ENCODE measurements around the gene LYRM9. TPM values are rescaled to one million over a fixed set of nuclear protein-coding genes. Genes with fewer than 3 reads are reported as not detected.
"Not testable (repeated sequence)": the region's sequence is repeated elsewhere in the genome, so short reads cannot be mapped to it uniquely, and the experiment has no call there.

The LYRM9 gene
- total RNA-seq, 1 experiment from 2014 or later, result 2.8 TPM

DNA sequence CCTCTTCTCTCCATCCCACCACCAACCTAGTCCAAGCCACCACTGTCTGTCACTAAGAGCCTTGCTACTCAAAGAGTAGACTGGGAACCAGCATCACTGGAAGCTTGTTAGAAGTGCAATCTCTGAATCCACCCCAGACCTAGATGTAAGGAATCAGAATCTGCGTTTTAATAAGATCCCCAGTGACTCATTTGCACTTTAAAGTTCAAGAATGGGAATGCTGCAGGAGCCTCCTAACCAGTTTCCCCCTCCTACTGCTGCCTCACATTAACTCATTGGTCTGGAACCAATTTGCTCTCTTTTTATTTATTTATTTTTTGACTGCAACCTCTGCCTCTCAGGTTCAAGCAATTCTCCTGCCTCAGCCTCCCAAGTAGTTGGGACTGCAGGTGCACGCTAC, 19.8 kb upstream of the LYRM9 start:
- ChIA-PET CTCF (no interaction called here), POLR2A (ENCODE audit: low non-redundant PET) (no interaction called here)
- Histone ChIP-seq H3K4me1 (ENCODE audit: insufficient read depth, low read length, poor library complexity, severe bottlenecking) (no peaks in the 10 kb centered on the region), H3K27ac (ENCODE audit: low read depth, low read length, poor library complexity, severe bottlenecking) (no peak overlapping the region), H3K27me3 (replicated peaks; ENCODE audit: insufficient read depth, low read depth, low read length, poor library complexity) (no peaks in the 10 kb centered on the region), H3K9me3 (ENCODE audit: low read depth, low read length, poor library complexity, severe bottlenecking) (no peaks in the 10 kb centered on the region), H3K4me3 (ENCODE audit: low read depth, low read length, poor library complexity, severe bottlenecking) (no peak overlapping the region), H3K36me3 (ENCODE audit: insufficient read depth, low read length, poor library complexity, severe bottlenecking) (no peaks in the 10 kb centered on the region)
- no peak for DNase-seq (ENCODE audit: low spot score)
- BruUV-seq (replicated peaks), result no TSS peak
- TF ChIP-seq, protein P1, sequence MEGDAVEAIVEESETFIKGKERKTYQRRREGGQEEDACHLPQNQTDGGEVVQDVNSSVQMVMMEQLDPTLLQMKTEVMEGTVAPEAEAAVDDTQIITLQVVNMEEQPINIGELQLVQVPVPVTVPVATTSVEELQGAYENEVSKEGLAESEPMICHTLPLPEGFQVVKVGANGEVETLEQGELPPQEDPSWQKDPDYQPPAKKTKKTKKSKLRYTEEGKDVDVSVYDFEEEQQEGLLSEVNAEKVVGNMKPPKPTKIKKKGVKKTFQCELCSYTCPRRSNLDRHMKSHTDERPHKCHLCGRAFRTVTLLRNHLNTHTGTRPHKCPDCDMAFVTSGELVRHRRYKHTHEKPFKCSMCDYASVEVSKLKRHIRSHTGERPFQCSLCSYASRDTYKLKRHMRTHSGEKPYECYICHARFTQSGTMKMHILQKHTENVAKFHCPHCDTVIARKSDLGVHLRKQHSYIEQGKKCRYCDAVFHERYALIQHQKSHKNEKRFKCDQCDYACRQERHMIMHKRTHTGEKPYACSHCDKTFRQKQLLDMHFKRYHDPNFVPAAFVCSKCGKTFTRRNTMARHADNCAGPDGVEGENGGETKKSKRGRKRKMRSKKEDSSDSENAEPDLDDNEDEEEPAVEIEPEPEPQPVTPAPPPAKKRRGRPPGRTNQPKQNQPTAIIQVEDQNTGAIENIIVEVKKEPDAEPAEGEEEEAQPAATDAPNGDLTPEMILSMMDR (conservative IDR thresholded peaks at IDR 0.05; ENCODE audit: low read depth, low read length), result no peak
- TF ChIP-seq EZH2 (IDR thresholded peaks at IDR 0.05; ENCODE audit: borderline replicate concordance, low read depth, low read length, poor library complexity, severe bottlenecking), result no peak
- intact Hi-C loops (cut with micrococcal nuclease; ENCODE audit: unreplicated experiment), result no loop called here

DNA sequence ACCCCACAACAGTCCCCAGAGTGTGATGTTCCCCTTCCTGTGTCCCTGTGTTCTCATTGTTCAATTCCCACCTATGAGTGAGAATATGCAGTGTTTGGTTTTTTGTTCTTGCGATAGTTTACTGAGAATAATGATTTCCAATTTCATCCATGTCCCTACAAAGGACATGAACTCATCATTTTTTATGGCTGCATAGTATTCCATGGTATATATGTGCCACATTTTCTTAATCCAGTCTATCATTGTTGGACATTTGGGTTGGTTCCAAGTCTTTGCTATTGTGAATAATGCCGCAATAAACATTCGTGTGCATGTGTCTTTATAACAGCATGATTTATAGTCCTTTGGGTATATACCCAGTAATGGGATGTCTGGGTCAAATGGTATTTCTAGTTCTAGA, 19.1 kb upstream of the LYRM9 start:
- intact Hi-C loops (cut with micrococcal nuclease; ENCODE audit: unreplicated experiment); CTCF ChIA-PET; H3K27ac ChIP-seq (ENCODE audit: low read depth, low read length, poor library complexity, severe bottlenecking); POLR2A ChIA-PET (ENCODE audit: low non-redundant PET); H3K4me1 ChIP-seq (ENCODE audit: insufficient read depth, low read length, poor library complexity, severe bottlenecking); H3K27me3 ChIP-seq (replicated peaks; ENCODE audit: insufficient read depth, low read depth, low read length, poor library complexity); BruUV-seq (replicated peaks); DNase-seq (ENCODE audit: low spot score); H3K9me3 ChIP-seq (ENCODE audit: low read depth, low read length, poor library complexity, severe bottlenecking); H3K4me3 ChIP-seq (ENCODE audit: low read depth, low read length, poor library complexity, severe bottlenecking); H3K36me3 ChIP-seq (ENCODE audit: insufficient read depth, low read length, poor library complexity, severe bottlenecking): not testable (repeated sequence)

DNA sequence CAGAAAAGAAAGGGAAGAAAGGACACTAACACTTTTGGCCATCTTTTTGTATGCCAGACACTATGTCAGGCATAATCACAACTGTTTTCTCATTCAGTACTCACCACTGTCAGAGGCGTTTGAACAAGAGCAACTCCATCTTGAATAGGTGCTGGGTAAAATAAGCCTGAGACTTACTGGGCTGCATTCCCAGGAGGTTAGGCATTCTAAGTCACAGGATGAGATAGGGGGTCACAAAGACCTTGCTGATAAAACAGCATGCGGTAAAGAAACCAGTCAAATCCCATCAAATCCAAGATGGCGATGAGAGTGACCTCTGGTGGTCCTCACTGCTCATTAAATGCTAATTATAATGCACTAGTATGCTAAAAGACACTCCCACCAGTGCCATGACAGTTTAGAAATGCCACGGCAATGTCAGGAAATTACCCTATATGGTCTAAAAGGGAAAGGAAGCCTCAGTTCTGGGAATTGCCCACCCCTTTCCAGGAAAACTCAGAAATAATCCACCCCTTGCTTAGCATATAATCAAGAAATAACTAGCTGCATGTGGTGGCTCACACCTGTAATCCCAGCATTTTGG, 14.9 kb upstream of the LYRM9 start:
- Histone ChIP-seq H3K27ac (ENCODE audit: low read depth, low read length, poor library complexity, severe bottlenecking) (no peak overlapping the region), H3K27me3 (replicated peaks; ENCODE audit: insufficient read depth, low read depth, low read length, poor library complexity) (no peaks in the 10 kb centered on the region), H3K36me3 (ENCODE audit: insufficient read depth, low read length, poor library complexity, severe bottlenecking) (no peaks in the 10 kb centered on the region), H3K4me1 (ENCODE audit: insufficient read depth, low read length, poor library complexity, severe bottlenecking) (no peaks in the 10 kb centered on the region), H3K4me3 (ENCODE audit: low read depth, low read length, poor library complexity, severe bottlenecking) (no peak overlapping the region), H3K9me3 (ENCODE audit: low read depth, low read length, poor library complexity, severe bottlenecking) (no peaks in the 10 kb centered on the region)
- no peak for DNase-seq (ENCODE audit: low spot score)
- intact Hi-C loops (cut with micrococcal nuclease; ENCODE audit: unreplicated experiment), result no loop called here
- no TSS peak for BruUV-seq (replicated peaks)
- TF ChIP-seq, protein P1 (conservative IDR thresholded peaks at IDR 0.05; ENCODE audit: low read depth, low read length), result 0 out of 2 replicates have a peak, but pooled peaks have one; percentile 11
- no peak for TF ChIP-seq EZH2 (IDR thresholded peaks at IDR 0.05; ENCODE audit: borderline replicate concordance, low read depth, low read length, poor library complexity, severe bottlenecking)
- ChIA-PET CTCF (no interaction called here), POLR2A (ENCODE audit: low non-redundant PET) (no interaction called here)

DNA sequence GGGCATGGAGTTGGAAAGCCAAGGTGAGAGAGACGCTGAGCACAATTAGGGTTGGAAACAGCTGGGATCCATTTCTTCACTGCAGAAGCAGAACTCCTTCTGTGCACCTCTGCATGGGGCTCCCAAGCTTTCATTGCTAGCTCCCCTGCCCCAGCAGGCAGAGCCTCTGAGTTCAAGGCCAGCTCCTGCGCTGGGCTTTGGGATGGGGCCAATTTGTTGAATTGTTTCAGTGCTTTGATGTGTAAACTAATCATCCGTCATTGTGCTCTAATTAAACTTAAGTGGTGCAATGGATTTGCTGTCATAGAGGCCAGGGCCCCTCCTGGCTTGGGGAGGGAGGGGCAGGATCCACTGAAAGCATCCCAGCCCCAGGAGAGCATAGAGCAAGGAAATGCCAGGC, 13.5 kb upstream of the LYRM9 start:
- TF ChIP-seq, protein P1 (conservative IDR thresholded peaks at IDR 0.05; ENCODE audit: low read depth, low read length), result no peak
- no peak for TF ChIP-seq EZH2 (IDR thresholded peaks at IDR 0.05; ENCODE audit: borderline replicate concordance, low read depth, low read length, poor library complexity, severe bottlenecking)
- no peaks in the 10 kb centered on the region for H3K27me3 ChIP-seq (replicated peaks; ENCODE audit: insufficient read depth, low read depth, low read length, poor library complexity)
- no peaks in the 10 kb centered on the region for H3K9me3 ChIP-seq (ENCODE audit: low read depth, low read length, poor library complexity, severe bottlenecking)
- no TSS peak for BruUV-seq (replicated peaks)
- intact Hi-C loops (cut with micrococcal nuclease; ENCODE audit: unreplicated experiment), result no loop called here
- H3K4me3 ChIP-seq (ENCODE audit: low read depth, low read length, poor library complexity, severe bottlenecking), result no peak overlapping the region
- CTCF ChIA-PET, result no interaction called here
- no peaks in the 10 kb centered on the region for H3K4me1 ChIP-seq (ENCODE audit: insufficient read depth, low read length, poor library complexity, severe bottlenecking)
- no peaks in the 10 kb centered on the region for H3K36me3 ChIP-seq (ENCODE audit: insufficient read depth, low read length, poor library complexity, severe bottlenecking)
- POLR2A ChIA-PET (ENCODE audit: low non-redundant PET), result no interaction called here
- no peak overlapping the region for H3K27ac ChIP-seq (ENCODE audit: low read depth, low read length, poor library complexity, severe bottlenecking)
- no peak for DNase-seq (ENCODE audit: low spot score)

Measured in A673 (cell line).